ENCODE data around the gene HSF4. TPM values are rescaled to one million over a fixed set of nuclear protein-coding genes. Genes with fewer than 3 reads are reported as not detected.

HSF4 gene
- total RNA-seq, 1 donor from 2014 or later = 5.7 TPM

DNA sequence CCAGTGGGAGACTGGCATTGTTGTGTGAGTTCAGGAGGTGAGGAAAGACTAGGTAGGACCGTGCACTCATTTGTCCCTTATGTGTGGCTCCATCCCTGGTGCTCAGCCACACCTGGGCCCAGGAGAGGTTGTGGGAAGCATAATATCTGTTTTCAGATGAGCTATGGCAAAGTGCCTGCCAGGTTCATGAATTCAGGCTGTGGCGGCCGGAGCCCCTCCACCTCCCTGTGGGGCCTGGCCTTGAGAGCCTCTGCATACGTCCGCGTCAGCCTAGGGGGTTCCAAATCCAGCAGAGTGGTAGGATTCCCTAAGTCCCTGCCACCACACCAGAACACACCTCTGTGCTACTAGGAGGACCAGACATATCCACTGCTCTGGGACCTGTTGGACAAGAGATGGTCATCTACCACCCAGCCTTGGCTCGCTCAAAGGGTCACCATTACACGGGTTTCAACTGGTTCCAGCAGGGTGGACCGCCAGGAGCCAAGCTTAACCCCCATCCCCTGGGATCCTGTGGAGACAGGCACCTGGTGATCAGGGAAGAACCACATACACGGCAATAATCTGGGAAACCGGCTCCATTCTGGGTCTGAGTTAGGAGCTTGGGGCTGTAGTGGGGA is 15.8 kb upstream of the HSF4 start:
- Mint-ChIP-seq H3K27me3 (ENCODE audit: unreplicated experiment) (peaks cover 35% of the 10 kb centered on the region), H3K27ac (ENCODE audit: unreplicated experiment) (peak overlapping the region; percentile 75), H3K9me3 (ENCODE audit: unreplicated experiment) (no peaks in the 10 kb centered on the region), H3K36me3 (ENCODE audit: low read depth, unreplicated experiment) (peaks cover 17% of the 10 kb centered on the region), H3K4me1 (ENCODE audit: unreplicated experiment) (no peaks in the 10 kb centered on the region), H3K4me3 (ENCODE audit: unreplicated experiment) (peak overlapping the region; percentile 51)
- no peak for DNase-seq (ENCODE audit: low spot score)
- TF ChIP-seq, protein P1, sequence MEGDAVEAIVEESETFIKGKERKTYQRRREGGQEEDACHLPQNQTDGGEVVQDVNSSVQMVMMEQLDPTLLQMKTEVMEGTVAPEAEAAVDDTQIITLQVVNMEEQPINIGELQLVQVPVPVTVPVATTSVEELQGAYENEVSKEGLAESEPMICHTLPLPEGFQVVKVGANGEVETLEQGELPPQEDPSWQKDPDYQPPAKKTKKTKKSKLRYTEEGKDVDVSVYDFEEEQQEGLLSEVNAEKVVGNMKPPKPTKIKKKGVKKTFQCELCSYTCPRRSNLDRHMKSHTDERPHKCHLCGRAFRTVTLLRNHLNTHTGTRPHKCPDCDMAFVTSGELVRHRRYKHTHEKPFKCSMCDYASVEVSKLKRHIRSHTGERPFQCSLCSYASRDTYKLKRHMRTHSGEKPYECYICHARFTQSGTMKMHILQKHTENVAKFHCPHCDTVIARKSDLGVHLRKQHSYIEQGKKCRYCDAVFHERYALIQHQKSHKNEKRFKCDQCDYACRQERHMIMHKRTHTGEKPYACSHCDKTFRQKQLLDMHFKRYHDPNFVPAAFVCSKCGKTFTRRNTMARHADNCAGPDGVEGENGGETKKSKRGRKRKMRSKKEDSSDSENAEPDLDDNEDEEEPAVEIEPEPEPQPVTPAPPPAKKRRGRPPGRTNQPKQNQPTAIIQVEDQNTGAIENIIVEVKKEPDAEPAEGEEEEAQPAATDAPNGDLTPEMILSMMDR (IDR thresholded peaks at IDR 0.05; ENCODE audit: unreplicated experiment) = no peak

DNA sequence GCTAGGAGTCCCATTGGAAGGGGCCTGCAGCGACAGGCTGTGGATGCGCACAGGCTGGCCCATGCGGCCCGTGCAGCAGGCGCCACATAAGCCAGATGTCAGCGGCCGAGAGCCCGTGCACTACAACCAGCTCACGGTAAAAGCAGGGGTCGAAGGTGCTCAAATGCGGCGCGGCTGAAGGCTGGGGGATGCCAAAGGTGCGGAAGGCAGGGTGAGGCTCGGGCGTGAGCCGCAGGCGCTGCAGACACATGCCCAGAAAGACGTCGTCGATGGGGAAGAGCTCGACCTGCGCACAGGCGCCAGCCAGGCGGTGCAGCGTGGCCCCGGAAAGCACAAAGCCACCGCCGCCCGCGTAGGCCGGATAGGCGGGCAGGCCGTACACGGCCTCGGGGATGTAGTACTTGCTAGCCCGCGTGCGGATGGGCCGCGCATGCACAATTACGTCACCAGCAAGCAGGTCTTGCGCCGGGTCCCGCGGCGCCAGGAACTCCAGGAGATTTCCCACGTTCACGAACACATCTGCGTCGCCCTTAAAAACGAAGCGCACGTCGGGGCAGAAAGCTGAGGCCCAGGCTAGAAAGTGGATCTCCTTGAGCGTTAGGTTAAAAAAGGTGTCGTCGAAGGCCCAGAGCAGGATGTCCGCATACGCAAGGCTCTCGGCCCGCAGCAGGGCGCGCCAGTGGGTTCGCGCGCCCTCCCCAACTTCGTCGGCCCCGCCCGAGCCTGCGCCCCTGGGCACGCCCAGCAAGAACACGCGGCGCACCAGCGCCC is 15.1 kb upstream of the HSF4 start:
- Mint-ChIP-seq H3K9me3 (ENCODE audit: unreplicated experiment) (no peaks in the 10 kb centered on the region), H3K36me3 (ENCODE audit: low read depth, unreplicated experiment) (peaks cover 12% of the 10 kb centered on the region), H3K4me1 (ENCODE audit: unreplicated experiment) (no peaks in the 10 kb centered on the region), H3K27ac (ENCODE audit: unreplicated experiment) (no peak overlapping the region), H3K27me3 (ENCODE audit: unreplicated experiment) (peaks cover 38% of the 10 kb centered on the region), H3K4me3 (ENCODE audit: unreplicated experiment) (no peak overlapping the region)
- TF ChIP-seq, protein P1 (IDR thresholded peaks at IDR 0.05; ENCODE audit: unreplicated experiment) = peak; percentile 57
- DNase-seq (ENCODE audit: low spot score) = no peak

- Mint-ChIP-seq H3K4me1 (ENCODE audit: unreplicated experiment) (no peaks in the 10 kb centered on the region), H3K4me3 (ENCODE audit: unreplicated experiment) (no peak overlapping the region), H3K27ac (ENCODE audit: unreplicated experiment) (no peak overlapping the region), H3K27me3 (ENCODE audit: unreplicated experiment) (peaks cover 40% of the 10 kb centered on the region), H3K36me3 (ENCODE audit: low read depth, unreplicated experiment) (peaks cover 5% of the 10 kb centered on the region), H3K9me3 (ENCODE audit: unreplicated experiment) (no peaks in the 10 kb centered on the region)
- TF ChIP-seq, protein P1 (IDR thresholded peaks at IDR 0.05; ENCODE audit: unreplicated experiment) = no peak
- peak; percentile 64 for DNase-seq (ENCODE audit: low spot score)
Measured at GRCh38 chr16:67150047-67150832, 14.3 kb upstream of the HSF4 start.

GRCh38 chr16:67150833-67151396 is 13.6 kb upstream of the HSF4 start, which contains the start of gene B3GNT9:
Gene B3GNT9 (minus strand): TSS chr16:67150998. CDS start chr16:67150485, 513 bp downstream.
- peaks cover 5% of the 10 kb centered on the region for H3K36me3 Mint-ChIP-seq (ENCODE audit: low read depth, unreplicated experiment)
- H3K27me3 Mint-ChIP-seq (ENCODE audit: unreplicated experiment) = peaks cover 39% of the 10 kb centered on the region
- peak within 1 kb of the TSS; percentile 47 for H3K4me3 Mint-ChIP-seq (ENCODE audit: unreplicated experiment)
- no peak for DNase-seq (ENCODE audit: low spot score)
- H3K9me3 Mint-ChIP-seq (ENCODE audit: unreplicated experiment) = no peaks in the 10 kb centered on the region
- no peaks in the 10 kb centered on the region for H3K4me1 Mint-ChIP-seq (ENCODE audit: unreplicated experiment)
- TF ChIP-seq, protein P1 (IDR thresholded peaks at IDR 0.05; ENCODE audit: unreplicated experiment) = no peak
- H3K27ac Mint-ChIP-seq (ENCODE audit: unreplicated experiment) = no peak within 1 kb of the TSS

Data from endothelial cell (in vitro differentiated cells).